Epidermal melanocyte (primary cell): ENCODE results near the gene CLN6.
"Not testable (repeated sequence)": the region's sequence is repeated elsewhere in the genome, so short reads cannot be mapped to it uniquely, and the experiment has no call there.

Experiments used
- DNase-seq: peaks from one replicate; pipeline ENCODE4 v3.0.0; 2011; ENCODE audit warnings: low spot score; ENCODE audit not compliant: insufficient read length

CLN6 gene

GRCh38 chr15:68256675-68257450, 27.3 kb upstream of the CLN6 start:
- DNase-seq = peak; percentile 73

GRCh38 chr15:68252925-68253534, 23.5 kb upstream of the CLN6 start:
- DNase-seq = peak; percentile 78

GRCh38 chr15:68249058-68249713, 19.7 kb upstream of the CLN6 start:
- no peak for DNase-seq

- DNase-seq = no peak
Measured at GRCh38 chr15:68244235-68244634, 14.7 kb upstream of the CLN6 start.

- no peak for DNase-seq
Measured at GRCh38 chr15:68241088-68241935, 11.8 kb upstream of the CLN6 start.

- no peak for DNase-seq
Measured at GRCh38 chr15:68239025-68239424, 9.5 kb upstream of the CLN6 start.

GRCh38 chr15:68235022-68235421, 5.5 kb upstream of the CLN6 start:
- DNase-seq = no peak

- not testable (repeated sequence) for DNase-seq
Measured at GRCh38 chr15:68234520-68234919, 5.0 kb upstream of the CLN6 start.

- DNase-seq = no peak
Measured at GRCh38 chr15:68234060-68234459, 4.5 kb upstream of the CLN6 start.

GRCh38 chr15:68232937-68233336, 3.4 kb upstream of the CLN6 start:
- no peak for DNase-seq

- DNase-seq = no peak
Measured at GRCh38 chr15:68232449-68232848, 2.9 kb upstream of the CLN6 start.

GRCh38 chr15:68231102-68231818, 1.7 kb upstream of the CLN6 start:
- DNase-seq = no peak

GRCh38 chr15:68230157-68231100, 901 bp upstream of the CLN6 start:
- DNase-seq = no peak

- DNase-seq = no peak
Measured at GRCh38 chr15:68228971-68229385, 550 bp downstream of the CLN6 start.

GRCh38 chr15:68228143-68228970, 1.2 kb downstream of the CLN6 start:
- no peak for DNase-seq

GRCh38 chr15:68227643-68228142, 1.8 kb downstream of the CLN6 start:
- no peak for DNase-seq

GRCh38 chr15:68225442-68225841, 4.1 kb downstream of the CLN6 start:
- DNase-seq = not testable (repeated sequence)

GRCh38 chr15:68224546-68225250, 4.8 kb downstream of the CLN6 start:
- DNase-seq = no peak
